Activated CD4-positive, CD25-positive, alpha-beta regulatory T cell treated with anti-CD3 and anti-CD28 coated beads, Interleukin-2, amount 50 U/mL, for 72 hours (primary cell): ENCODE measurements around the gene FARP1.
A peak's percentile ranks its signal among the peaks of the same experiment; 100 is the strongest.

Source experiments
- DNase-seq: peaks from one replicate; pipeline ENCODE4 v3.0.0; 2021

FARP1 gene, protein sequence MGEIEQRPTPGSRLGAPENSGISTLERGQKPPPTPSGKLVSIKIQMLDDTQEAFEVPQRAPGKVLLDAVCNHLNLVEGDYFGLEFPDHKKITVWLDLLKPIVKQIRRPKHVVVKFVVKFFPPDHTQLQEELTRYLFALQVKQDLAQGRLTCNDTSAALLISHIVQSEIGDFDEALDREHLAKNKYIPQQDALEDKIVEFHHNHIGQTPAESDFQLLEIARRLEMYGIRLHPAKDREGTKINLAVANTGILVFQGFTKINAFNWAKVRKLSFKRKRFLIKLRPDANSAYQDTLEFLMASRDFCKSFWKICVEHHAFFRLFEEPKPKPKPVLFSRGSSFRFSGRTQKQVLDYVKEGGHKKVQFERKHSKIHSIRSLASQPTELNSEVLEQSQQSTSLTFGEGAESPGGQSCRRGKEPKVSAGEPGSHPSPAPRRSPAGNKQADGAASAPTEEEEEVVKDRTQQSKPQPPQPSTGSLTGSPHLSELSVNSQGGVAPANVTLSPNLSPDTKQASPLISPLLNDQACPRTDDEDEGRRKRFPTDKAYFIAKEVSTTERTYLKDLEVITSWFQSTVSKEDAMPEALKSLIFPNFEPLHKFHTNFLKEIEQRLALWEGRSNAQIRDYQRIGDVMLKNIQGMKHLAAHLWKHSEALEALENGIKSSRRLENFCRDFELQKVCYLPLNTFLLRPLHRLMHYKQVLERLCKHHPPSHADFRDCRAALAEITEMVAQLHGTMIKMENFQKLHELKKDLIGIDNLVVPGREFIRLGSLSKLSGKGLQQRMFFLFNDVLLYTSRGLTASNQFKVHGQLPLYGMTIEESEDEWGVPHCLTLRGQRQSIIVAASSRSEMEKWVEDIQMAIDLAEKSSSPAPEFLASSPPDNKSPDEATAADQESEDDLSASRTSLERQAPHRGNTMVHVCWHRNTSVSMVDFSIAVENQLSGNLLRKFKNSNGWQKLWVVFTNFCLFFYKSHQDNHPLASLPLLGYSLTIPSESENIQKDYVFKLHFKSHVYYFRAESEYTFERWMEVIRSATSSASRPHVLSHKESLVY

DNA sequence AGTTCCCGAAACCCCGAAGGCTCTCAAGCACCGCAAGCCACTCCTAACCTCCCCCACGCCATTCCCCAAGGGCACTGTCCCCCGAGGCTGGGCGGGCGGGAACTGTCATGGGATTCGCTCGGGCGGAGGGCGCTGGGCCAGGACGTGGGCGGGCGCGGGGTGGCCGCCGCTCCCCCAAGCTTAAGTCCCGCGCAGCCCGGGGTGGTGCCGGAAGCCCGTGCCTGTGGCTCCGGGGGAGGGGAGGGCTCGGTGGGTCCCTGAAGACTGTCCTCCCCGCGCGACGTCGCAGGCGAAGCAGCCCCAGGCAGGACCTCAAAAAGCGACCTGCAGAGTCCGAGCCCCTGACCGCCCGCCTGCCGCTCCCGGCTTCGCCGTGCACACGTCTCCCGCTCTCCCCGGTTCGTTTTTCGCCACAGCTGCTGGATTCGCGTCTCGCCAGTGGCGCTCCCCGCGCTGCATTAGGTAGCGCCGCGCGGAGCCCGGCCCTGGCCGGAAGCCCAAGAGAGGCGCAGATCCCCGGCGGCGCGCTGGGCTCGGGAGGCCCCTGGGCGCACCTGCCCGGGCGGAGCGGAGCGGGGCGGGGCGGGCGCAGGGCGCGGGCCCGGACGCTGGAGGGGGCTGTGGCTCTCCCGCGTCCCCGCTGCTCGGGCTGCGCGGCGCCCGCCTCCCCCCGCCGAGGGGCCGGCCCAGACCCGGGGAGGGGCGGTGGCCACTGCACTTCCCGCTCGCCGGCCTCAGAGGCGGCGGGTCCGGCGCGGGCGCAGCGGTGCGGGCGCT lies at the start of gene FARP1:
FARP1 (plus strand) TSS at position 715 of the 777 bp plus-strand sequence. CDS start 70,149 bp downstream, outside the sequence.
- DNase-seq, result peak; percentile 33

DNA sequence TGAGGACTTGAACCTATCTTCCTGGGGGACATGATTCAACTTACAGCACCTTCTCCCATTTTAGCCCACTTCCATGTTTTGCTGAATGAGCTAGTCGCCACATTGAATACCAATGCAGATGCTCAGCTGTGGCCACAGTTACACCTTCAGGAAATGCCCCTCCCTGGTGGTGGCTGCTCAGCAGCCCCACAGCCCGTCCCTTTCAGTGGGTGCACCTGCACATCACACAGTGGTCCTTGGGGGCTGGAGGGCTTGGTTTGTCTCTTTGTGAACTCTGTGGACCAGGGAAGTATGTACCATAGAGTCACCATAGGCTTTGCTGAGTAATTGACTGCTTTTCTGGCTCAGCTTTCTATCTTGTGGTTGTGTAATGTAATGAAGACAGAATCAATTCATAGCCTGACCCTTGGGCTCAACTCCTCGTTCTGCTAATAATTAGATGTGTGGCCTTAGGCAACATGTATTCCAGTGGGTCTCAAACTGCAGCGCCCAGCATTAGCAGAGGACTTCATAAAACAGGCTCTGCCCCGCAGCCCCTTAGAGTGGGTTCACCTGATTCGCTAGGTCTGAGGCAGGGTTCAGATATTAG lies 48.1 kb upstream of the FARP1 start:
- DNase-seq, result no peak

DNA sequence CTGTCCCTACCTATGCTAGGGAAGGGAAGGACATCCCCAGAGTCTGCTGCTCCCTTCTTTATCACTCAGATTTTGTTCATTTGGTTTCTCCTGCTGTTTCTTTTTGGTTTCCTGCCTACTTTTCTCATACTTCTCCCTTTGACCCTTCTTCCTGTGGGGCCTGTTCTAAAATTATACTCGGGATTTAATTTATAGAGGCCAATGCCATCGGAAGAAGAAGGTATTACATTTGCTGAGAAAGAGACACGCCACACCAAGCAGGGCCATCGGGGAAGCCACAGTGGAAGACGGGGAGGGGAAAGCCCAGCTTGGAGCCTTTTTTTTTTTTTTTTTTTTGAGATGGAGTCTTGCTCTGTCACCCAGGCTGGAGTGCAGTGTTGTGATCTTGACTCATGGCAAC lies 46.8 kb upstream of the FARP1 start:
- no peak for DNase-seq

DNA sequence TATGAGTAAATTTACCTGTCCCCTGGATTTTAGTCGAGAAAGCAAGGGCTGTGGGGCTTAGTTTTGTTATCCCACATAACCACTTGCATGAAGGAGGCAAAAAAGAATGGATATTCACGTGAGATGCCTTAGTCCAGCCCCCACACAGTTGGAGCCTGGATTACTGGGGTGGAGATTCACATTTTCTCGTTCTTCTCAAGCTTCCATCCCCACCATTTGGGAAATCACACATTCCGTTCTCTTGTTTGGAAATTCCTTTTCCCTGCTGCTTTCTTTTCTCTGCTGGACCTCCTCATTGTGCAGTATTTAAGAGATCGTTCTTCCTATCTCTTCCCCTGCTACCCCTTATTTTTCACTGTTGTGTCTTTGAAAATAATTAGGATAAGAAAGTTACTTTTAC lies 45.1 kb upstream of the FARP1 start:
- DNase-seq, result no peak

DNA sequence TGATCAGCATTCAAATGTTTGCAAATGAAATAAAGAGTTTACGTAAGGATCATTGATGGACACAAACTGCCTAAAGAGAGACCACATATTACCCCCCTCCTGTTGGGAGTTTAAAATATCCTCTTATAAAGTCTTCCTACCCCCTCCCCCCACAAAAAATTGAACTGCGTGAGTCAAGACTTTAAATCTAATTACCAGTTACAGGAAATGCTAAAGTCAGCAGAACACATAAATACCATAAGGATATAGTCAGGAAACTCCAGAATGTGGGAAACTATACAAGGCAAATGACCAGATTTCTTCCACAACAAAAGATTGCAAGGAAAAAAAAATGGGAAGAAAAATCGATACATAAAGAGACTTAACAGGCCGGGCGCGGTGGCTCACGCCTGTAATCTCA lies 44.4 kb upstream of the FARP1 start:
- no peak for DNase-seq

DNA sequence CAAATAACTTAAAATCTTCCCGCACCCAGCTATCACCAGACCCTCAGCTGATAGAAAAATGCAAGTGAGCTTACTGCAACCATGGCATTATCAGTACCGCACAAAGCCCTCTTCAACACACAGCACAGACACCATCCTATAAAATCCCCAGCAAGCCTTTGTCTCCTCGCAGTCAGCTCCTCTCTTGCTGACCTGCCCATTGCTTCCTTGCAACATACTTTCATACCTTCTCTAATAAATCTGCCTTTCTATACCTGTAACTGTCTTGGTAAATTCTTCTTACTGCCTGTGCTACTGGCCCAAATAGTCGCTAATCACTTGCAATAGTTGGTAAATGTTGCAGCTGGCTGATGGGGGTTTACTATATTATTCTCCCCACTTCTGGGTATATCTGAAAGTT lies 43.3 kb upstream of the FARP1 start:
- DNase-seq, result no peak

DNA sequence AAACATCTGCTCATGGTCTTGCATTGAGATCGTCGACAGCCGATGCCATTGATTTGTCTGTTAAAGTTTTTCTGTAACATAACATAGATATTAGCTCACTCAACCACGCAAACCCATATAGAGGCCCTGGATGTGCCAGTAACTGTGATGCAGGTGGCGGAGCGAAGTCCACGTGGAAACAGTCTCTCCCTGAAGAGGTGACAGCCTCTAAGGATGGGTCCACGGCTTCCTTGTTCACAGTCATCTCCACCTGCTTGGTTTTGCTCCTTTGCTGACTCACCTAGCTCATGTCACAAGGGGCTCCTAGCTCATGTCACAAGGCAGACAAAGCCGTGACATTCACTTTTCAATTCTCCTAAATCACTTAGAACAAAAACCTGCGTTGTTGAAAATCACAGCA lies 42.4 kb upstream of the FARP1 start:
- DNase-seq, result no peak

DNA sequence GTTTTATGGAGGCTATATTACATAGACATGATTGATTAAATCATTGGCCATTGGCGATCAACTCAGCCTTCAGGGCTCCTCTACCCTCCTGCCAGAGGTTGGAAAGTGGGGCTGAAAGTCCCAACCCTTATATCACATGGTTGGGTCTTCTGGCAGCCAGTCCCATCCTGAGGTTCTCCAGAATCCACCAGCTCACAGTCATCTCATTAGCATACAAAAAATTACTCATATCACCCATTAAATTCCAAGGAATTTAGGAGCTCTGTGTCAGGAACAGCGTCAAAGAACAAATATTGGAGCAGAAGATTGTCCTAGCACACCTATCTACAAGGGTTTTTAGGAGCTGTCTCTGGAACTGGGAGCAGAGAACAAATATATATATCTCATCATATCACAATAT lies 39.4 kb upstream of the FARP1 start:
- no peak for DNase-seq

DNA sequence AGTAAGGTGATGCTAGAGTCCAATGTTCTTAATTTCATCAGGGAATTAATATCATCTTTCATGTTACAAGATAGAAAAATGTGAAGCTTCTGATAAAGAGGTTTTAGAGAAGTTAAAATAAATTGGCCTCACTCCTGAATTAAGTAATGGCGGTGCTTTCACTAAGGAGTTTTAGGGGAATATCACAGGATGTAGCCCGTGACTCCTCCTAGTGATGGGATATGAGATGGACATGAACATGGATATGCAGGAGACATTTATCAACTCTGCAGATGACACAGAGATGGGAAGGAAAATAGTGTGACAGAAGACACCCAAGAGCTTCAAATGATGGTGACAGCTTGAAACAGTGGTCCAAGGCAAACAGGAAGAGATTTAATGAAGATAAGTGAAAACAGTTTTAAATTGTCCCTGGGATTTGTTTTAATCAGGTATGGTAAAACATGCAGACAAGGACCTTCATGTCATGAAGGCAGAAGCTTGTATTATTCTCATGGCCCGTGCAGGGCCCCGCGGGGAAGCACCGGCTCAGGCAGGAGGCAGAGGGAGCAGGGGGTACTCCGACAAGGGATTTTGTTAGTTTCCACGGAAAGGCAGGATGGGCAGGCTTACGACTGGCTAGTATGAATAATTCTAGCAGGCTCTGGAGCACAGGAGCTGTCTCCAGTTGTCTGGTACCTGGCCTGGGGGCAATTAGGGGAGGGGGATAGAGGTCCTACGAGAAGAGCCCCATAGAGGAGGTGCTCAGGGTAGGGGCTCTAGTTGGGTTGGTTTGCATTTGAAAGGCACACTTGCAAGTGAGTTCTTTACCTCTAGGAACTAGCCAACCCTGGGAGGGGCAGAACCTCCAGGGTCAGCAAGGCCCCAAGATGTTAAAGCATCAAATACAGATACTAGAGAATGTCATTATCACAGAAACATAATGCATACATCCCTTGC lies 38.7 kb upstream of the FARP1 start:
- no peak for DNase-seq

DNA sequence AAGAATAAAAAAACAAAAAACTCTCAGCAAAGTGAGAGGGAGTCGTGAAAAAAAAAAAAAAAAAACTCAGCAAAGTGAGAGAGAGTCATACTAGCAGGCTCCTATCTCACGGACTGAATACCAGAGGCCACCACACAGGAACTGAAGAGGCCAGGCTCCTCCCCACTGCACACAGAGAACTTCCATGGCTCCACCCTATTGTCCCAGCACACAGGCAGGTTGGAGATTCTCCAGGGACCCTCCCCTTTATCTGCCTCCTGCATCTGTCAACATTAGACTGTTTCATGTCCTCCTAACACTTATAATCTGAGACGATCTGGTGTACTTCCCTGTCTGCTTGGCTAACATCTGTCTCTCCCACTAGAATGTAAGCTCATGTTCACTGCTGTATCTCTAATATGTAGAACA lies 37.0 kb upstream of the FARP1 start:
- no peak for DNase-seq

DNA sequence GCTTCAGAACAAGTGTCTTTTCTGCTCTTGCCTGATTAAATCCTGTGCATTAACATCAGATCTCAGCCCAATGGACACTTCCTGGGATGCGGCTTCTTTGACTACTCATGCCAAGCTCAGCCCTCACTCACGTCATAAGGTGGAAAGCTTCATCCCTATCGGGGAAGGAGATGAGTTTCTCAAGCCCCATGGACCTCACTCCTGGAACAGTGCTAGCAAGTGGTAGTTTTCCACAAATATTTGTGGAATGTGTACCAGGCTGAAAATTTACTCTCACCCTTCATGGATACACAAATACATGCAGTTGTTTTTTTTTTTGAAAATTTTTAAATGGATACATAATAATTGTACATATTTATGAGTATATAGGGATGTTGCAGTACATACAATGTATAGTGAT lies 34.6 kb upstream of the FARP1 start:
- DNase-seq, result no peak

DNA sequence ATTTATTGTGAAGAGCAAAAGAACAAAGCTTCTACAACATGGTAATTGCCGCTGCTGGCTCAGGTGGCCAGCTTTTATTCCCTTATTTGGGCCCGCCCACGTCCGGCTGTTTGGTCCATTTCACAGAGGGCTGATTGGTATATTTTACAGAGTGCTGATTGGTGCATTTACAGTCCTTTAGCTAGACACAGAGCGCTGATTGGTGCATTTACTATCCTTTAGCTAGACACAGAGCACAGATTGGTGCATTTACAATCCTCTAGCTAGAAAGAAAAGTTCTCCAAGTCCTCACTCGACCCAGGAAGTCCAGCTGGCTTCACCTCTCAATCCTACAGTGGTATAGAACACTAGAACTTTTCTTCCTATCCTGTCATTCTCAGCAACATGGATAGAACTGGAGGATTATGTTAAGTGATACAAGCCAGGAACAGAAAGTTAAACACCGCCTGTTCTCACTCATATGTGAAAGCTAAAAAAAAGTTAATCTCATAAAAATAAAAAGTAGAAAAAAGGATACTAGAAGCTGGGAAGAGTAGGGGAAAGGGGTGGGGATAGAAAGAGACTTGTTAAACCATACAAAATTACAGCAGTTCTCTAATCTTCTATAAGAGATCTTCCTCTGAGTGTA lies 33.6 kb upstream of the FARP1 start:
- DNase-seq, result no peak

DNA sequence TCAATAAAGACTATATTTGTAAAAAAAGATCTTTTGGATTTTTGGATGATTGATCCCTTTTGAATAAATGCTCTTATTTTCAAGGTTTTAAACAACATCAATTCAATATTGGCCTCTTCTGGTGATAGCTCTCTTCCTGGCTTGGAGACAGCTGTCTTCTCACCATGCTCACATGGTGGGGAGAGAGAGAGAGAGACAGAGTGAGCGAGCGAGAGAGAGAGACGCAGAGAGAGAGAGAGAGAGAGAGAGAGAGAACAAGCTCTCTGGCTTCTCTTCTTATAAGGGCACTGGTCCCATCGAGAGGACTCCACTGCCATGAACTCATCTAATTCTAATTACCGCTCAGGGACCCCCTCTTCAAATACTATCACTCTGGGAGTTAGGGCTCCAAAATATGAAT lies 32.1 kb upstream of the FARP1 start:
- DNase-seq, result no peak

DNA sequence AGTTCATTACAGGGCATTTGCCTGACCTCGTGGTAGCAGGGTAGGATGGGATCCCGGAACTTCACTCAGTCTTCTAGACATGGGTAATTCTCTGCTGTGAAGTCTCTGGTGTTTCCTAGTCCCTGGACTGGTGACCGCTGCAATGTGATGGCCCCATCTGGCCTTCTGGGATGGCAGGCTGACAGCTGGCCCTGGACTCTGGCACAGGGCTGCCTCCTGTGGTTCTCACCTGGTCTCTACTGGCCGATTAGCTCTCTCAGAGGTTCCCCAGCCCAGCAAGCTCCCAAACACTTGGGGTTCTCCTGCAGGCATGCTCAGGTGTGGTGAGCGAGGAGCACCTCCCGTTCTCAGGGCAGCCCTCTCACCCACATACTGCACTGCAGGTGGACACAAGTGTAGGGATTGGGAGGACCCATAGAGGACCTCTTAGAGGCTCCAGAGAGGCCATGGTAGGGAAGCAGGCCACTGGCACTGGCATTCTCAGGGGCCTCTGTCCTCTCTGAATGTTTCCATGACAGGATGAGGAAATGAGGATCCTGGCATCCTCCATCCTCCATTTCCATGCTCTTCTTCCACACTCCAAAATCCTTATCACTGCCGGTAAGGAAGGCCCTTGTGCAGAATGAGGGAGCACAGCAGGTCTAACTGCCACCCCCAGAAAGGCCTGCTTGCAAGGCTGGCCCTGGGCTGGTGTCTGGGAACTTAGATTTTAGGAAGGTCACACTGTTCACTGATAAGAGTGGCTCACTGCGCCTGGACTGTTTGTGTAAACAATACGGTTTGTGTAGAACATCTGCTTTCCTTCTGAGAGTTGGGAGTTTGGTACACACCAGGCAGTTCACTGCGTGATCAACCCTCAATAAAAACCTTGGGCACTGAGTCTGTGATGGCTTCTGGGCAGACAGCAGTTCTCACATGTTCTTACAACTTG lies 31.5 kb upstream of the FARP1 start:
- DNase-seq, result no peak

DNA sequence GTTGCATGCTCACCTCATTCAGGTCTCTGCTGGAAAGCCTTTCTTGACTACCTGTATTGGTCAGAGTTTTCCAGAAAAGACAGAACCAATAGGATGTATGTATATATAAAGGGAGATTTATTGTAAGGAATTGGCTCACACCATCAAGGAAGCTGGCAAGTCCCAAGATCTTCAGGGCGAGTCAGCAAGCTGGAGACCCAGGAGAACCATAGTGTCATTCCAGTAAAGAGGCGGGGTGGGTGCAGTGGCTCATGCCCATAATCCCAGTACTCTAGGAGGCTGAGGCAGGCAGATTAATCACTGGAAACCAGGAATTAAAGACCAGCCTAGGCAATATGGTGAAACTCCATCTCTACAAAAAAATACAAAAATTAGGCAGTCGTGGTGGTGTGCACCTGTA lies 30.4 kb upstream of the FARP1 start:
- DNase-seq, result no peak

DNA sequence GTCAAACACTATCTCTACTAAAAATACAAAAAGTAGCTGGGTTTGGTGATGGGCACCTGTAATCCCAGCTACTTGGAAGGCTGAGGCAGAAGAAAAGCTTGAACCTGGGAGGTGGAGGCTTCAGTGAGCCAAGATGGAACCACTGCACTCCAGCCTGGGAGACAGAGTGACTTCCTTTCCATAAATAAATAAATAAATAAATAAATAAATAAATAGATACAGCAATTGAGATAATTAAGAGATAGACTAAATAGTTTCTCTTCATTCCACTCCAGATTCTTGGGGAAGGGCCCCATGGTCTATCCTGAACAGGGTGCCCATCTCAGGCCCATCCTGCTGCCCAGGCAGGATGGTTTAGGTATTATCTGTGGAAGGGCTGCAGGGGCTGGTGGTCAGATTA lies 24.0 kb upstream of the FARP1 start:
- DNase-seq, result no peak

DNA sequence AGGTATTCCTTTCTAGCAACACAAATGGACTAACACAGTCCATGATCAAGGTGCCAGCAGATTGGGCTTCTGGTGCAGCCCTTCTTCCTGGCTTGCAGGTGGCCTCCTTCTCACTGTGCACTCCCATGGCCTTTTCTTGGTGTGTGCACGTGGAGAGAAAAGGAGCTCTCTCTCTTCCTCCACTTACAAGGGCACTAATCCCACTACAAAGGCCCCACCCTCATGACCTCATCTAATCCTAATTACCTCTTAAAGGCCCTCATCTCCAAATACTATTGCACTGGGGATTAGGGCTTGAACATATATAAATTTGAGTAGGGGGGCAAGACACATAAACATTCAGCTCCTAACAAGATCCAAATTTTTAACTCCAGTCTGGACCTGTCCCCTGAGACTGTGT lies 19.7 kb upstream of the FARP1 start:
- DNase-seq, result no peak

DNA sequence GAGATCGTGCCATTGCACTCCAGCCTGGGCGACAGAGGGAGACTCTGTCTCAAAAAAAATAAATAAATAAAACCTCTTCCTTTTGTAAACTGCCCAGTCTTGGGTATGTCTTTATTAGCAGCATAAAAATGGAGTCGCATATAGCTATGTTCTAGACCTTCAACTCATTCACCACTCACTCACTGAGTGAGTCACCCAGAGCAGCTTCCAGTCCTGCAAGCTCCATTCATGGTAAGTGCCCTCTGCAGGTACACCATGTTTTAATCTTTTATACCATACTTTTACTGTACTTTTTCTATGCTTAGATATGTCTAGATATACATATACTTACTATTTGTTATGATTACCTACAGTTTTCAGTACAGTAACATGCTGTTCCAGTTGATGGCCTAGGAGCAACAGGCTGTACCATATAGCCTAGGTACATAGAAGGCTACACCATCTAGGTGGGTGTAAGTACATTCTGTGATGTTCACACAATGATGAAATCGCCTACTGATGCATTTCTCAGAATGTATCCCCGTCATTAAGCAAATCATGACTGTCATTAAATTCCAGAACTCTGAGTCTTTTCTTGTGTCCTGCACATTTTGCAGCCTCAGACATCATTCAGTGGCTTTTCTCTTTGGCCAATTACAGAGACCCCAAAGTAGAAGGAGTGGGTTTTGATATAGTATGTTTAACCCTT lies 13.7 kb upstream of the FARP1 start:
- no peak for DNase-seq

DNA sequence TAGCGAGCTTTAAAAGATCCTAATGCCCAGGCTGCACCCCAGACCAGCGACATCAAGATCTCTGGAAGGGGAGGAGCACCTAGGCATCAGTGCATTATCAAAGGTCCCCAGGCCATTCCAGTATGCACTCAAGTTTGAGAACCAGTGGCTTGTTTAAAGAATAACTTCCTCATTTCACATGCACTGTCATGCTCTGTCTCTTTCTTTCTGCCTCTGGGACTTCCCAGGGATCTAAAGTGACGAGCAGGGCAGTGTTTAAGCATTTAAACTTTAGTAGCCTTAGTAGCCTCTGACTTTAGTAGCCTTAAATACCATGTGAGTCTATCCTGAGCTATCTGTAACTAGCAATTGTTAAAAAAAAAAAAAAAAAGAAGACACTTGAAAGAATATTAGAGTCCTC lies 8.9 kb upstream of the FARP1 start:
- DNase-seq, result no peak
